Keratinocyte (primary cell): ENCODE data around the gene HSPB1. TPM values are rescaled to one million over a fixed set of nuclear protein-coding genes. Genes with fewer than 3 reads are reported as not detected.
"Not testable (repeated sequence)": the region's sequence is repeated elsewhere in the genome, so short reads cannot be mapped to it uniquely, and the experiment has no call there.

Experiments
- DNase-seq: peaks from one replicate; pipeline ENCODE4 v3.0.0-alpha.2; 2011; ENCODE audit warnings: low read depth, missing footprints, low spot score
- FAIRE-seq: peaks from 2 replicates; lab custom pipeline; 2011; peaks lifted over from hg19 to GRCh38; lab: Jason Lieb, UNC
- H2AFZ ChIP-seq: 2 replicates; pipeline ENCODE4 v1.6.0; 2012; ENCODE audit warnings: low read length, control low read depth, inconsistent platforms; ENCODE audit not compliant: control insufficient read depth
- H3K27ac ChIP-seq: 2 replicates; pipeline ENCODE4 v1.5.1; 2011; ENCODE audit warnings: low read length; ENCODE audit not compliant: control insufficient read depth, insufficient read depth
- H3K27me3 ChIP-seq: 3 replicates; pipeline ENCODE4 v1.6.0; 2011; ENCODE audit warnings: low read length; ENCODE audit not compliant: control insufficient read depth, insufficient read depth; ENCODE audit errors: extremely low read depth
- H3K36me3 ChIP-seq, 2 experiments: 2 replicates in 1 of 2; 3 replicates in 1 of 2; pipeline ENCODE4 v1.5.1; 2011; ENCODE audit warnings: low read length in 2 of 2, mild to moderate bottlenecking in 1 of 2; ENCODE audit not compliant: control insufficient read depth in 2 of 2, insufficient read depth in 2 of 2; ENCODE audit errors: extremely low read depth in 1 of 2
- H3K4me1 ChIP-seq: 3 replicates; pipeline ENCODE4 v1.5.1; 2011; ENCODE audit warnings: low read length; ENCODE audit not compliant: control insufficient read depth, insufficient read depth; ENCODE audit errors: extremely low read depth
- H3K4me2 ChIP-seq: 3 replicates; pipeline ENCODE4 v1.6.0; 2011; ENCODE audit warnings: low read depth, low read length; ENCODE audit not compliant: control insufficient read depth, insufficient read depth; ENCODE audit errors: extremely low read depth
- H3K4me3 ChIP-seq, 3 experiments: fragments of 200-600 bp in 1 of 3; sonication (generic) in 1 of 3; 2 replicates in 2 of 3; 3 replicates in 1 of 3; pipeline ENCODE4 v1.5.1; 2011 to 2016; ENCODE audit warnings: low read length in 3 of 3, mild to moderate bottlenecking in 3 of 3, control low read depth in 2 of 3, inconsistent platforms in 1 of 3, low read depth in 1 of 3, mixed read lengths in 1 of 3, mixed run types in 1 of 3, moderate library complexity in 1 of 3; ENCODE audit not compliant: control insufficient read depth in 2 of 3, insufficient read depth in 2 of 3; ENCODE audit errors: extremely low read depth in 1 of 3
- H3K79me2 ChIP-seq: 2 replicates; pipeline ENCODE4 v1.6.0; 2012; ENCODE audit warnings: low read length; ENCODE audit not compliant: control insufficient read depth, insufficient read depth
- H3K9ac ChIP-seq: 3 replicates; pipeline ENCODE4 v1.6.0; 2011; ENCODE audit warnings: low read length; ENCODE audit not compliant: control insufficient read depth, insufficient read depth; ENCODE audit errors: extremely low read depth
- H3K9me1 ChIP-seq: 3 replicates; pipeline ENCODE4 v1.6.0; 2011; ENCODE audit warnings: low read length; ENCODE audit not compliant: control insufficient read depth, insufficient read depth; ENCODE audit errors: extremely low read depth
- H3K9me3 ChIP-seq: 2 replicates; pipeline ENCODE4 v1.5.1; 2012; ENCODE audit warnings: low read depth, low read length; ENCODE audit not compliant: control insufficient read depth
- H4K20me1 ChIP-seq: 3 replicates; pipeline ENCODE4 v1.6.0; 2011; ENCODE audit warnings: low read length; ENCODE audit not compliant: control insufficient read depth, insufficient read depth; ENCODE audit errors: extremely low read depth
- EZH2 ChIP-seq: IDR thresholded peaks from one replicate; pipeline ENCODE4 v1.6.1; 2012; ENCODE audit warnings: inconsistent platforms, mild to moderate bottlenecking, low read length, moderate library complexity
- dilution Hi-C: fragments of 300-500 bp; cut with MboI; formaldehyde crosslinking; loops from one replicate; pipeline ENCODE4 v1.7.0; 2020; ENCODE audit warnings: low sequenced_read_pairs; ENCODE audit not compliant: extremely low pct_ligation_motif_present
- polyA plus RNA-seq, 5 experiments: library from polyadenylated mRNA; depleted of rRNA in 3 of 5; stranded (reverse) in 3 of 5; stranded (forward) in 1 of 5; unstranded in 1 of 5; fragments of >200 nt; gene quantifications; 1 replicate in 1 of 5; 2 replicates in 3 of 5; 3 replicates in 1 of 5; pipeline versions ENCODE4 v1.2.1 to v1.2.3, GENCODE V29; 2011 to 2012; ENCODE audit warnings: missing spikeins in 2 of 5, low read depth in 1 of 5, low replicate concordance in 1 of 5

The HSPB1 gene
- polyA plus RNA-seq, 1 donor (not counting 4 experiments of a cell fraction or from before 2014, with no cell fraction given): 460 TPM

DNA sequence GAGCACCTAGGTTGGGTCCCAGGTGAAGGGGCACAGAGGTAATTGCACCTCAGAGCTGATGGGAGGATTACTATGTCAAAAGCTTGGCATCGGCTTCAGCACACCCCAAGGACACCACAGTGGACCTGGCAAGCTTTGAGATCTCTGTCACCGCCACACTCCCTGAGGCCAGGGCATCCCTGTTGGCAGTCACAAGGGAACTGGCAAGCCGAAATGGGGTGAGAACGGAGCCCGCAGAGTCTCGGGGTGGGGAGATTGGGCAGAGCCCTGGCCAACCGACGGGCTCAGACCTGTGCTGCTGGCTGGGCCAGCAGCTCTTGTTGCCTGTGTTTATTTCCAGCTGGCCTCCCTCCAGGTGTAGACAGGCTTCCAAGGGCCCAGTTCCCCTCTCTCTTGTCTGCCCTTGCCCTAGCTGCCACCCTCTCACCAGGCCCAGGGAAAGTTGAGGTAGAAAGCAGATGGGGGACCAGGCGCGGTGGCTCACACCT lies 2.5 kb downstream of the HSPB1 start:
- Histone ChIP-seq H3K4me2 (peak overlapping the region; percentile 78), H2AFZ (no peak overlapping the region), H3K79me2 (peaks cover 4% of the 10 kb centered on the region), H3K9me1 (no peaks in the 10 kb centered on the region), H3K9me3 (no peaks in the 10 kb centered on the region), H3K27me3 (no peaks in the 10 kb centered on the region), H3K27ac (peak overlapping the region; percentile 74), H3K4me1 (peaks cover 37% of the 10 kb centered on the region), H4K20me1 (no peaks in the 10 kb centered on the region), H3K9ac (peak overlapping the region; percentile 89), H3K4me3 (peak overlapping the region; percentile 60 to 95 (median 76)), H3K36me3 (peaks cover 2 to 9% of the 10 kb centered on the region in 2 experiments)
- dilution Hi-C loops: no loop called here
- FAIRE-seq (peak; percentile 85), DNase-seq (no peak)
- no peak for TF ChIP-seq EZH2

DNA sequence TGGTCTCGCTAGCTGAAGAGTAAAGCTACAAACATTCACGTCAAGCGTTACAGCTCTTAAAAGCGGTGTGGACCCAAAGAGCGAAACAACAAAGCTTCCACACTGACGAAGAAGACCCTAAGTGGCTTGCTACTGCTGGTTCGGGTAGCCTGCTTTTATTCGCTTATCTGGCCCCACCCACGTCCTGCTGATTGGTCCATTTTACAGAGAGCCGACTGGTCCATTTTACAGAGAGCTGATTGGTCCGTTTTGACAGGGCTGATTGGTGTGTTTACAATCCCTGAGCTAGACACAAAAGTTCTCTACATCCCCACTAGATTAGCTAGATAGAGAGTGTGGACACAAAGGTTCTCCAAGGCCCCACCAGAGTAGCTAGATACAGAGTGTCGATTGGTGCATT lies 6.4 kb downstream of the HSPB1 start:
- H3K9me3 ChIP-seq, DNase-seq, dilution Hi-C loops, H2AFZ ChIP-seq, H3K36me3 ChIP-seq, H3K4me2 ChIP-seq, H3K79me2 ChIP-seq, H4K20me1 ChIP-seq, H3K4me3 ChIP-seq, FAIRE-seq, H3K9me1 ChIP-seq, H3K27me3 ChIP-seq, H3K27ac ChIP-seq, H3K9ac ChIP-seq: not testable (repeated sequence)
- H3K4me1 ChIP-seq: peaks cover 40% of the 10 kb centered on the region

DNA sequence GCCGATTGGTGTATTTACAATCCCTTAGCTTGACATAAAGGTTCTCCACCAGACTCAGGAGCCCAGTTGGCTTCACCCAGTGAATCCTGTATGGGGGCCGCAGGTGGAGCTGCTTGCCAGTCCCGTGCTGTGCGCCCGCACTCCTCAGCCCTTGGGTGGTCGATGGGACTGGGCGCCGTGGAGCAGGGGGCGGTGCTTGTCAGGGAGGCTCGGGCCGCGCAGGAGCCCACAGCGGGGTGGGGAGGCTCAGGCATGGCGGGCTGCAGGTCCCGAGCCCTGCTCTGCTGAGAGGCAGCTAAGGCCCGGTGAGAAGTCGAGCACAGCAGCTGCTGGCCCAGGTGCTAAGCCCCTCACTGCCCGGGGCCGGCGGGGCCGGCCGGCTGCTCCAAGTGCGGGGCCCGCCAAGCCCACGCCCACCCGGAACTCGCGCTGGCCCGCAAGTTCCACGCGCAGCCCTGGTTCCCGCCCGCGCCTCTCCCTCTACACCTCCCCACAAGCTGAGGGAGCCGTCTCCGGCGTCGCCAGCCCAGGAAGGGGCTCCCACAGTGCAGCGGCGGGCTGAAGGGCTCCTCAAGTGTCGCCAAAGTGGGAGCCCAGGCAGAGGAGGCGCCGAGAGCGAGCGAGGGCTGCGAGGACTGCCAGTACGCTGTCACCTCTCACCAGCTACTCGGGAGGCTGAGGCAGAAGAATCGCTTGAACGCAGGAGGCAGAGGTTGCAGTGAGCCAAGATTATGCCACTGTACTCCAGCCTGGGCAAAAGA lies 7.0 kb downstream of the HSPB1 start:
- H4K20me1 ChIP-seq, H2AFZ ChIP-seq, H3K9ac ChIP-seq, H3K27ac ChIP-seq, dilution Hi-C loops, FAIRE-seq, DNase-seq, H3K4me2 ChIP-seq, H3K36me3 ChIP-seq, H3K27me3 ChIP-seq, H3K9me3 ChIP-seq, H3K4me3 ChIP-seq, H3K9me1 ChIP-seq, H3K79me2 ChIP-seq: not testable (repeated sequence)
- H3K4me1 ChIP-seq: peaks cover 36% of the 10 kb centered on the region
